CD14-positive monocyte (primary cell): ENCODE data around the gene ATF1. TPM values are rescaled to one million over a fixed set of nuclear protein-coding genes. Genes with fewer than 3 reads are reported as not detected.

Experiments used
- polyA plus RNA-seq, 3 donors: library from polyadenylated mRNA; depleted of rRNA in 1 of 3; unstranded in 2 of 3; stranded (reverse) in 1 of 3; fragments of 300-500 nt in 2 of 3; fragments of >200 nt in 1 of 3; fragmentation: Illumina TruSeq in 2 of 3; gene quantifications; 1 replicate in 2 of 3; 2 replicates in 1 of 3; pipeline ENCODE4 v1.2.3, GENCODE V29; 2012 to 2021
- small RNA-seq: library from RNA; depleted of rRNA; stranded (forward); fragments of <200 nt; gene quantifications from one replicate; pipeline ENCODE3, GENCODE V24; 2012; ENCODE audit warnings: low read depth; ENCODE audit not compliant: insufficient read length

ATF1 gene
- polyA plus RNA-seq, 3 donors: 12.6 to 21.9 (median 21.5) TPM

Small RNAs within 50 kb of the gene (small RNA-seq; reads per million reads assigned to genes)
- gene AC013244.2: not detected
- gene RF00019: not detected
- gene RN7SL519P: not detected

Other genes starting within 250 kb of the ATF1 start
- gene TMPRSS12, start 78.8 kb downstream of the ATF1 start, polyA plus RNA-seq: not detected
- gene HIGD1C, start 188.4 kb downstream of the ATF1 start, polyA plus RNA-seq: not detected